Naive thymus-derived CD8-positive, alpha-beta T cell (primary cell): ENCODE results near the gene PNPO. TPM values are rescaled to one million over a fixed set of nuclear protein-coding genes. Genes with fewer than 3 reads are reported as not detected.
A peak's percentile ranks its signal among the peaks of the same experiment; 100 is the strongest.

ENCODE experiments used
- ATAC-seq, 2 donors: fragments of 150-1000 bp; cut with Tn5 transposase in 1 of 2; sonication (Bioruptor Pico), chemical (Tn5 transposase) in 1 of 2; 1 replicate in 1 of 2; 2 replicates in 1 of 2; pipeline ENCODE4 v1.10.0; 2021; ENCODE audit warnings: mild to moderate bottlenecking in 2 of 2, moderate library complexity in 2 of 2
- POLR2A ChIA-PET: fragments of 350-600 bp; sonication (Branson Sonifier 250); formaldehyde crosslinking; loops from one replicate; lab custom pipeline; 2021; ENCODE audit warnings: antibody characterized with exemption; lab: Charles Lee
- DNase-seq, 10 donors: peaks; one replicate each; pipeline versions ENCODE4 v3.0.0 to v3.0.0-alpha.2; 2020 to 2022
- H3K27ac Mint-ChIP-seq, 10 donors: one replicate each; pipeline ENCODE4 v1.8.0; 2020 to 2022; ENCODE audit warnings: mild to moderate bottlenecking in 10 of 10, mixed read lengths in 10 of 10, moderate library complexity in 4 of 10, inconsistent platforms in 1 of 10
- H3K27me3 Mint-ChIP-seq, 5 donors: one replicate each; pipeline ENCODE4 v1.8.0; 2021 to 2022; ENCODE audit warnings: mixed read lengths in 5 of 5
- H3K36me3 Mint-ChIP-seq, 3 donors: one replicate each; pipeline ENCODE4 v1.8.0; 2020 to 2022; ENCODE audit warnings: mixed read lengths in 3 of 3, mild to moderate bottlenecking in 2 of 3, inconsistent platforms in 1 of 3
- H3K4me1 Mint-ChIP-seq, 4 donors: one replicate each; pipeline ENCODE4 v1.8.0; 2021 to 2022; ENCODE audit warnings: mixed read lengths in 4 of 4
- H3K4me3 Mint-ChIP-seq, 10 donors: one replicate each; pipeline ENCODE4 v1.8.0; 2020 to 2022; ENCODE audit warnings: mild to moderate bottlenecking in 10 of 10, mixed read lengths in 10 of 10, moderate library complexity in 6 of 10, inconsistent platforms in 1 of 10
- H3K9me3 Mint-ChIP-seq, 9 donors: one replicate each; pipeline ENCODE4 v1.8.0; 2020 to 2022; ENCODE audit warnings: mixed read lengths in 9 of 9, mild to moderate bottlenecking in 3 of 9, inconsistent platforms in 1 of 9, moderate library complexity in 1 of 9
- polyA plus RNA-seq, 3 donors: library from polyadenylated mRNA; unstranded; fragments of 300-500 nt; fragmentation: Illumina TruSeq; gene quantifications; one replicate each; pipeline ENCODE4 v1.2.3, GENCODE V29; 2021
- total RNA-seq, 8 experiments: library from RNA in 2 of 8; stranded (reverse) in 2 of 8; gene quantifications; one replicate each; pipeline ENCODE4 v1.2.3 and lab custom pipeline; 2021 to 2026

PNPO gene
- 10 to 100 TPM; 17.2 to 20.8 TPM for total RNA-seq
- 10 to 100 TPM; 26.0 to 31.8 (median 29.9) TPM for polyA plus RNA-seq
- 12.5 to 42.1 (median 16.9) reads per million in 6 experiments for total RNA-seq (lab: John Stamatoyannopoulos, UW)

- Mint-ChIP-seq H3K4me3 (peak within 1 kb of the TSS; percentile 67 to 95 (median 91)), H3K9me3 (peaks cover 0 to 9% (median 0%) of the 10 kb centered on the region in 9 donors), H3K36me3 (peaks cover 0 to 9% (median 1%) of the 10 kb centered on the region in 3 donors), H3K27ac (peak within 1 kb of the TSS; percentile 68 to 97 (median 92)), H3K27me3 (no peaks in the 10 kb centered on the region), H3K4me1 (peaks cover 32 to 64% (median 54%) of the 10 kb centered on the region in 4 donors)
- DNase-seq (peak; percentile 78 to 96 (median 92)), ATAC-seq (peak; percentile 97)
- POLR2A ChIA-PET: interaction anchor here (0.5 to 8.0 kb wide), 12 partner anchors 9 to 291 kb away, joined by 3 to 70 read pairs (median 4); partner anchors contain the start of genes CDK5RAP3, KPNB1, LRRC46 and MRPL10
These were observed at the start of gene PNPO for GRCh38 chr17:47941246-47942095. TSS of gene PNPO (plus strand) at chr17:47941571. CDS start at chr17:47941676, 105 bp downstream.

DNA sequence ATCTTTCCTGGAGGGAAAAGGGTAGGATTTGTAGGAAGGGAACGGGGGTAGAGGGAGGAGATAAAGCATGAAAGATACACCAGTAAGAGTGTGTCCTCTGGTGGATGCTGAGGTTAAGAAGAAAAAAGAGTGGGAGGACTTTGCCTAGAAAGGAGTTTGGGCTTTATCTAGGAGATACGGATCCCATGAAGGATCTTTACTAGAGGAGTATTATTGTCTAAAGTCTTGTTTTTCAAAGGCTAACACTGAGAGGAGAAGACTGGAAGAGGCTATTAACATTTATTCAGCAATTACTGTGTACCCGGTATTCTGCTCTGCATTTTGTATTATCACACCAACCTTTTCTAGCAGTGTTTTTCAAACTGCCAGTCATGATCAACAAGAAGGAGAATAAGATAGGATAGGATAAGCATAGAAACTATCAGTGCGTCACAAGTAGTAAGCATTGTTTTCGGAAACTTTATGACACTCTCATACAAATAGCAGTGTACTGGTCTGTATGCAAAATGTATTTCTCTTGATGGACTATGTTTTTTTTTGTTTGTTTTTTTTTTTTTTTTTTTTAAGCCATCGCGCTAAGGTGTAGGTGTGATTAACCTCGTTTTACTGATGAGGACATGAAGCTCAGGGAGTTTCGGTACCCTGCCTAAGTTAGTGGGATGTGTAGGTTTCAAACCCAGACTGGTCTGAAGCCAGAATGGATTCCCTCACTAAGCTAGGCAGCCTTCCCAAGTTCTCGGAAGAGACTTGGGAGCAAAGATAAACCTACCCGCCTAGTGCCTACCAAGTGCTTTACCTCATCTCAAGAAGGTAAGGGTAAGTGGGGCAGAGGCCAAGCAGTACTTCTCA is 46.6 kb upstream of the PNPO start:
- no peak for DNase-seq
- H3K27me3 Mint-ChIP-seq: peaks cover 0 to 3% (median 0%) of the 10 kb centered on the region in 5 donors
- peaks cover 24 to 57% (median 52%) of the 10 kb centered on the region in 4 donors for H3K4me1 Mint-ChIP-seq
- no peak for ATAC-seq
- POLR2A ChIA-PET: interaction anchor here (0.7 to 9.5 kb wide), 29 partner anchors 9 to 718 kb away, joined by 3 to 203 read pairs (median 6); partner anchors contain the start of genes CDK5RAP3, LRRC46, MRPL10 and OSBPL7
- H3K36me3 Mint-ChIP-seq: peaks cover 0 to 16% (median 5%) of the 10 kb centered on the region in 3 donors
- H3K27ac Mint-ChIP-seq: peak overlapping the region; percentile 98 to 100 (median 100)
- H3K4me3 Mint-ChIP-seq: peak overlapping the region; percentile 89 to 100 (median 99)
- no peaks in the 10 kb centered on the region for H3K9me3 Mint-ChIP-seq

GRCh38 chr17:47895347-47895855 is 46.0 kb upstream of the PNPO start:
- H3K27ac Mint-ChIP-seq: peak overlapping the region; percentile 98 to 100 (median 100)
- POLR2A ChIA-PET: interaction anchor here (0.7 to 9.5 kb wide), 39 partner anchors 9 to 717 kb away, joined by 3 to 203 read pairs (median 5); partner anchors contain the start of genes CDK5RAP3, LRRC46, MRPL10 and OSBPL7
- peaks cover 0 to 3% (median 0%) of the 10 kb centered on the region in 5 donors for H3K27me3 Mint-ChIP-seq
- DNase-seq (peak in 1 of 10 donors; percentile 10), ATAC-seq (no peak)
- no peaks in the 10 kb centered on the region for H3K9me3 Mint-ChIP-seq
- peak overlapping the region; percentile 89 to 100 (median 99) for H3K4me3 Mint-ChIP-seq
- peaks cover 23 to 58% (median 53%) of the 10 kb centered on the region in 4 donors for H3K4me1 Mint-ChIP-seq
- peaks cover 0 to 21% (median 5%) of the 10 kb centered on the region in 3 donors for H3K36me3 Mint-ChIP-seq

DNA sequence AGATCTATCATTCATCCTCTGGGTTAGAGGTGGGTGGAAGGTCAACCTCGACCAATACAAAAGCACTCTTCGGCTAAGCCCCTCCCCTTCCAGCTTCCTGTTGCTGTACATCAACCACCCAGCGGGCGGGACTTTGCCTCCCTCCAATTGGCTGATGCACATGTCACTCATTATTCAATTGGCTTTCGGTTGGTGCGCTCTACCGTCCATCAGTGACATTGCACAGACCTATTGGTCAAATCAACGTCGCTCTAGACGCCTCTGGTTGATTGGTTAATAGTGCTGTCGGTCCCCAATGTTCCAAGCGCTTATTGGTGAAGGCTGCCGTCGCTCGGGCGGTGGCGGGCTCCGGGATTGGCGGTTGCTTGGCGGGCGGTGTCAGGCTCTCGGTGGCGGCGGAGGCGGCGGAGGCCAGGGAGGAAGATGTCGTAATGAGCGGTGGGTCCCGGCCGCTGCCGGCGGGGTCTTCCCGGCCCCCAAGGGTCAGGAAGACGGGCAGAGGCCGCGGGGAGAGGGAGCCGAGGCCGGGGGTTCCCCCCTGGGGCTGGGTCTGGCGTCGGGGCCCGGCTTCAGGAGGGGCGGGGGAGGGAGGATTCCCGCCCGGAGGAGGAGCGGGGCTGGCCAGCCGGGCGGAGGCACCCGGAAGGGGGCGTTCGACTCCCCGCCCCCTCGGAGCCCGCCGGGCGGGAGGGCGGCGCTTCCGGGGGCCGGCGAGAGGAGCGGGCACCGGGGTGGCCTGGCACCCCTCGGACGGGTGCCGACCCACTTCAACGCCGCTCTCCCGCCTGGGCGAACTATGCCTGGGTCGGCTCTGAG is 45.3 kb upstream of the PNPO start, which contains the start of gene SP2:
SP2 (plus strand) TSS at position 381 of the 816 bp plus-strand sequence; CDS start at position 432, 51 bp downstream.
- Mint-ChIP-seq H3K4me1 (peaks cover 23 to 60% (median 54%) of the 10 kb centered on the region in 4 donors), H3K9me3 (no peaks in the 10 kb centered on the region), H3K27me3 (peaks cover 0 to 3% (median 0%) of the 10 kb centered on the region in 5 donors), H3K4me3 (peak within 1 kb of the TSS; percentile 89 to 100 (median 99)), H3K27ac (peak within 1 kb of the TSS; percentile 98 to 100 (median 100)), H3K36me3 (peaks cover 0 to 28% (median 5%) of the 10 kb centered on the region in 3 donors)
- ATAC-seq (peak; percentile 88 to 89), DNase-seq (peak; percentile 93 to 100 (median 100))
- POLR2A ChIA-PET: interaction anchor here (0.8 to 9.5 kb wide), 37 partner anchors 9 to 717 kb away, joined by 3 to 203 read pairs (median 5); partner anchors contain the start of genes CDK5RAP3, LRRC46, MRPL10 and OSBPL7

- no peaks in the 10 kb centered on the region for H3K9me3 Mint-ChIP-seq
- H3K4me3 Mint-ChIP-seq: peak overlapping the region; percentile 89 to 100 (median 95)
- H3K27ac Mint-ChIP-seq: peak overlapping the region; percentile 91 to 100 (median 98)
- POLR2A ChIA-PET: interaction anchor here (2.6 to 9.5 kb wide), 4 partner anchors 46 to 75 kb away, joined by 12 to 203 read pairs (median 63); partner anchors contain the start of genes CDK5RAP3, PNPO, SCRN2 and SP6
- ATAC-seq (peak in 1 of 2 donors; percentile 1), DNase-seq (no peak)
- peaks cover 23 to 62% (median 58%) of the 10 kb centered on the region in 4 donors for H3K4me1 Mint-ChIP-seq
- H3K27me3 Mint-ChIP-seq: peaks cover 0 to 3% (median 0%) of the 10 kb centered on the region in 5 donors
- peaks cover 0 to 36% (median 5%) of the 10 kb centered on the region in 3 donors for H3K36me3 Mint-ChIP-seq
These were observed 44.5 kb upstream of the PNPO start for GRCh38 chr17:47896672-47897490.

GRCh38 chr17:47897561-47897960 is 43.8 kb upstream of the PNPO start:
- H3K4me1 Mint-ChIP-seq: peaks cover 29 to 69% (median 65%) of the 10 kb centered on the region in 4 donors
- H3K36me3 Mint-ChIP-seq: peaks cover 0 to 43% (median 5%) of the 10 kb centered on the region in 3 donors
- POLR2A ChIA-PET: interaction anchor here (2.9 to 9.5 kb wide), 2 partner anchors 46 to 54 kb away, joined by 70 to 203 read pairs; partner anchors contain the start of genes PNPO, SCRN2 and SP6
- H3K27me3 Mint-ChIP-seq: peaks cover 0 to 3% (median 0%) of the 10 kb centered on the region in 5 donors
- peak overlapping the region in 8 of 10 donors; percentile 91 to 100 (median 98) for H3K27ac Mint-ChIP-seq
- H3K4me3 Mint-ChIP-seq: peak overlapping the region; percentile 89 to 100 (median 95)
- ATAC-seq: no peak
- no peaks in the 10 kb centered on the region for H3K9me3 Mint-ChIP-seq
- DNase-seq: no peak

DNA sequence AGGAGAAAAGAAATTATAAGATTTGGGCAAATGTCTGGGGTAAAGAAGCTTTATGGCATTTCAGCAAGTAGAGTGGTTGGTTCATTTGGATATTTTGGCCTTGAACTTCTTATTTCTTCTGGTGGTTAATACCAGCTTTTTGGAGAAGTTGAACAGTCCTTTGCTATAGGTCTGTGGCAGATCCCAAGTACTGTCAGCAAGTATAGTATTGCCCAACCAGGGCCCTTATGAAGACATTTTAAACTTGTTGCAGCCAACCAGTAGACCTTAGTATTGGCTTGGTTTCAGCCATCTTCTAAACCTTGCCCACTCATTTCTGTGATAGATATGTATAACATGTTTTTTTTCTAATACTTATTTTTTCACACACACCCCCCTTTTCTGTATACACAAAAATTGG is 43.1 kb upstream of the PNPO start:
- Mint-ChIP-seq H3K4me3 (peak overlapping the region in 1 of 10 donors; percentile 92), H3K9me3 (no peaks in the 10 kb centered on the region), H3K27ac (peak overlapping the region in 4 of 10 donors; percentile 5 to 100 (median 55)), H3K4me1 (peaks cover 29 to 72% (median 68%) of the 10 kb centered on the region in 4 donors), H3K27me3 (peaks cover 0 to 3% (median 0%) of the 10 kb centered on the region in 5 donors), H3K36me3 (peaks cover 0 to 44% (median 7%) of the 10 kb centered on the region in 3 donors)
- DNase-seq: no peak
- ATAC-seq: no peak
- POLR2A ChIA-PET: no interaction called here

- H3K9me3 Mint-ChIP-seq: no peaks in the 10 kb centered on the region
- POLR2A ChIA-PET: interaction anchor here (0.6 kb wide), 1 partner anchor 14 kb away, joined by 3 read pairs; no protein-coding TSS in a partner anchor
- peaks cover 0 to 53% (median 7%) of the 10 kb centered on the region in 3 donors for H3K36me3 Mint-ChIP-seq
- peaks cover 28 to 70% (median 64%) of the 10 kb centered on the region in 4 donors for H3K4me1 Mint-ChIP-seq
- DNase-seq: no peak
- no peak for ATAC-seq
- H3K27ac Mint-ChIP-seq: peak overlapping the region in 1 of 10 donors; percentile 29
- H3K4me3 Mint-ChIP-seq: no peak overlapping the region
- H3K27me3 Mint-ChIP-seq: peaks cover 0 to 3% (median 0%) of the 10 kb centered on the region in 5 donors
These were observed 41.7 kb upstream of the PNPO start for GRCh38 chr17:47899643-47900042.

- H3K4me1 Mint-ChIP-seq: peaks cover 36 to 81% (median 69%) of the 10 kb centered on the region in 4 donors
- DNase-seq: no peak
- POLR2A ChIA-PET: interaction anchor here (0.7 to 1.0 kb wide), 2 partner anchors 37 to 69 kb away, joined by 3 to 5 read pairs; partner anchors contain the start of gene CDK5RAP3
- ATAC-seq: no peak
- no peak overlapping the region for H3K27ac Mint-ChIP-seq
- no peaks in the 10 kb centered on the region for H3K9me3 Mint-ChIP-seq
- H3K4me3 Mint-ChIP-seq: no peak overlapping the region
- H3K27me3 Mint-ChIP-seq: no peaks in the 10 kb centered on the region
- H3K36me3 Mint-ChIP-seq: peaks cover 0 to 65% (median 7%) of the 10 kb centered on the region in 3 donors
These were observed 39.9 kb upstream of the PNPO start for GRCh38 chr17:47901423-47901822.
